ENCODE data around the gene S100A16. TPM values are rescaled to one million over a fixed set of nuclear protein-coding genes. Genes with fewer than 3 reads are reported as not detected.

Gene S100A16
- total RNA-seq, 1 experiment from 2014 or later: 14.6 TPM

- no peaks in the 10 kb centered on the region for H3K9me3 Mint-ChIP-seq
- peaks cover 1% of the 10 kb centered on the region; the same call in 1 of the 2 replicates for H3K27me3 Mint-ChIP-seq (ENCODE audit: low read depth)
- DNase-seq (ENCODE audit: low spot score) (no peak), ATAC-seq (no peak)
- ChIA-PET POLR2A (interaction anchor here (0.6 to 2.4 kb wide), 3 partner anchors 10 to 25 kb away, joined by 3 to 11 read pairs (median 3); partner anchors contain the start of gene CHTOP), CTCF (interaction anchor here (0.7 to 1.4 kb wide), 4 partner anchors 32 to 311 kb away, joined by 3 to 6 read pairs (median 5); partner anchors contain the start of genes PGLYRP4 and S100A13)
- TF ChIP-seq ZNF263 (CRISPR knock-in tag; IDR thresholded peaks at IDR 0.05; ENCODE audit: low read depth): no peak
- TF ChIP-seq CBFB (CRISPR knock-in tag; IDR thresholded peaks at IDR 0.05; ENCODE audit: low read depth): no peak
- TF ChIP-seq JAZF1 (CRISPR knock-in tag; IDR thresholded peaks at IDR 0.05): no peak
- TF ChIP-seq, protein P1, sequence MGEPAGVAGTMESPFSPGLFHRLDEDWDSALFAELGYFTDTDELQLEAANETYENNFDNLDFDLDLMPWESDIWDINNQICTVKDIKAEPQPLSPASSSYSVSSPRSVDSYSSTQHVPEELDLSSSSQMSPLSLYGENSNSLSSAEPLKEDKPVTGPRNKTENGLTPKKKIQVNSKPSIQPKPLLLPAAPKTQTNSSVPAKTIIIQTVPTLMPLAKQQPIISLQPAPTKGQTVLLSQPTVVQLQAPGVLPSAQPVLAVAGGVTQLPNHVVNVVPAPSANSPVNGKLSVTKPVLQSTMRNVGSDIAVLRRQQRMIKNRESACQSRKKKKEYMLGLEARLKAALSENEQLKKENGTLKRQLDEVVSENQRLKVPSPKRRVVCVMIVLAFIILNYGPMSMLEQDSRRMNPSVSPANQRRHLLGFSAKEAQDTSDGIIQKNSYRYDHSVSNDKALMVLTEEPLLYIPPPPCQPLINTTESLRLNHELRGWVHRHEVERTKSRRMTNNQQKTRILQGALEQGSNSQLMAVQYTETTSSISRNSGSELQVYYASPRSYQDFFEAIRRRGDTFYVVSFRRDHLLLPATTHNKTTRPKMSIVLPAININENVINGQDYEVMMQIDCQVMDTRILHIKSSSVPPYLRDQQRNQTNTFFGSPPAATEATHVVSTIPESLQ (CRISPR knock-in tag; IDR thresholded peaks at IDR 0.05): no peak
- H3K4me3 Mint-ChIP-seq: peak overlapping the region; percentile 92
- peaks cover 39% of the 10 kb centered on the region for H3K36me3 Mint-ChIP-seq
- H3K4me1 Mint-ChIP-seq: peaks cover 8% of the 10 kb centered on the region
- H3K27ac Mint-ChIP-seq: peak overlapping the region; percentile 88
Measured at GRCh38 chr1:153659175-153659534, 46.2 kb upstream of the S100A16 start.

DNA sequence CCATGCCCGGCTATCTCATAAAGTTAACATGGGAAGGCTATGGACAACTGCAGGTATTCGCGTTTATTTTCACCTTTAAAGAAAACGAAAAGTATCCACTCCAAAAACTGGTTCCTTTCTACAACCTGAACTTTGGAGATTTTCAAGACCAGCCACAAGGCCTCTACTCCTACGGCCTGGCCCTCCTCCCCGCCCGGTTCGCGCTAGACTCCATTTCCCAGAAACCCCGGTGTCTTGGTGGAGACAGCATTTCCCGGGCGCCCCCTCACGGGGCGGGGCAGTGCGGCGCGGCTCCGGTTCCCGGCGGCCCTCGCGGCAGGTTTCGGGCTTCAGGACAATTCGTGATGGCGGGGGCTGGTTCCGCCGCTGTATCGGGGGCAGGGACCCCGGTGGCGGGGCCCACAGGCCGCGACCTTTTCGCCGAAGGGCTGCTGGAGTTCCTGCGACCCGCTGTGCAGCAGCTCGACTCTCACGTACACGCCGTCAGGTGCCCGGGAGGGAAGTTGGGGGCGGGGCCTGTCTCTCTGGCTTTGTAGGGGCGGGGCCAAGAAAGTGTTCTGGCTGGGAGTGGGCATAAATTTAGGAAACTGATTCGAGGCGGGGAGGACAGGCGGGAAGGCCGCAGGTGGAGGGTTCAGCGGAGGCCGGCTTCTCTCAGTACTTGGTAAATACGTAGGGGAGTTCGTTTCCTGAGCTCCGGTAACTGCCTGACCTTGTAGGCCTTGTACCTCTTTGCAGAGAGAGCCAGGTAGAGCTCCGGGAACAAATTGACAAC lies 45.6 kb upstream of the S100A16 start, which contains the start of gene SNAPIN:
TSS of gene SNAPIN (plus strand) at position 304 of the 775 bp plus-strand sequence. CDS start at position 345, 41 bp downstream.
- Mint-ChIP-seq H3K4me1 (peaks cover 8% of the 10 kb centered on the region), H3K36me3 (peaks cover 34% of the 10 kb centered on the region), H3K27ac (peak within 1 kb of the TSS; percentile 88), H3K27me3 (ENCODE audit: low read depth) (peaks cover 2% of the 10 kb centered on the region; the same call in 1 of the 2 replicates), H3K9me3 (no peaks in the 10 kb centered on the region), H3K4me3 (peak within 1 kb of the TSS; percentile 92)
- TF ChIP-seq FOXK1 (CRISPR knock-in tag; IDR thresholded peaks at IDR 0.05): peak; percentile 21; the same call in 1 of the 2 replicates
- TF ChIP-seq SP1 (CRISPR knock-in tag; conservative IDR thresholded peaks at IDR 0.05): peak; percentile 78
- TF ChIP-seq USF2 (CRISPR knock-in tag; IDR thresholded peaks at IDR 0.05): peak; percentile 38; the same call in 1 of the 2 replicates
- no peak for TF ChIP-seq JAZF1 (CRISPR knock-in tag; IDR thresholded peaks at IDR 0.05)
- no peak for TF ChIP-seq MLX (CRISPR knock-in tag; IDR thresholded peaks at IDR 0.05)
- TF ChIP-seq E2F5 (CRISPR knock-in tag; IDR thresholded peaks at IDR 0.05): peak; percentile 84
- TF ChIP-seq, protein P2, sequence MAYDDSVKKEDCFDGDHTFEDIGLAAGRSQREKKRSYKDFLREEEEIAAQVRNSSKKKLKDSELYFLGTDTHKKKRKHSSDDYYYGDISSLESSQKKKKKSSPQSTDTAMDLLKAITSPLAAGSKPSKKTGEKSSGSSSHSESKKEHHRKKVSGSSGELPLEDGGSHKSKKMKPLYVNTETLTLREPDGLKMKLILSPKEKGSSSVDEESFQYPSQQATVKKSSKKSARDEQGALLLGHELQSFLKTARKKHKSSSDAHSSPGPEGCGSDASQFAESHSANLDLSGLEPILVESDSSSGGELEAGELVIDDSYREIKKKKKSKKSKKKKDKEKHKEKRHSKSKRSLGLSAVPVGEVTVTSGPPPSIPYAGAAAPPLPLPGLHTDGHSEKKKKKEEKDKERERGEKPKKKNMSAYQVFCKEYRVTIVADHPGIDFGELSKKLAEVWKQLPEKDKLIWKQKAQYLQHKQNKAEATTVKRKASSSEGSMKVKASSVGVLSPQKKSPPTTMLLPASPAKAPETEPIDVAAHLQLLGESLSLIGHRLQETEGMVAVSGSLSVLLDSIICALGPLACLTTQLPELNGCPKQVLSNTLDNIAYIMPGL (CRISPR knock-in tag; IDR thresholded peaks at IDR 0.05): 0 out of 2 replicates have a peak, but pooled peaks have one; percentile 45
- DNase-seq (ENCODE audit: low spot score) (peak; percentile 92), ATAC-seq (peak; percentile 94)
- ChIA-PET POLR2A (interaction anchor here (0.6 to 2.4 kb wide), 3 partner anchors 9 to 25 kb away, joined by 3 to 11 read pairs (median 3); partner anchors contain the start of gene CHTOP), CTCF (interaction anchor here (0.6 to 1.4 kb wide), 5 partner anchors 31 to 310 kb away, joined by 3 to 6 read pairs (median 5); partner anchors contain the start of genes PGLYRP4 and S100A13)

DNA sequence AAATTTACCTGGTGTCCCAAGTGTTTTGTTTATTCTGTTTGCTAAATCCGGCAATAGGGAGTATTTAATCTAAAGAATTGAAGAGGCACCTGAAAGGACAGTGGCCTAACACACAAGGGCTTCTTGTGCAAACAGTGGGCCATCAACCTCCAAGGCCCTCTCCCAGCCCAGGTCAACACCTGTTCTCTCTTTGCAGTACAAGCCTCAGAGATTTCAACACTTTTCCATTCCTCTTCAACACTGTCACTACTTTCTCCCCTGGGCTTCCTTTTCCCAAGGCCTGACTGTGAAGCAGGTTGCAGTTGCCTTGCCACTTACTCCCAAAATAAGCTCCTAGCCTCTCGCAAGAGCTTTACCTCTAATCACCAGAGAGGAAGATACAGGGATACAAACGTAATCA lies 42.4 kb upstream of the S100A16 start:
- DNase-seq (ENCODE audit: low spot score): no peak
- CTCF ChIA-PET: interaction anchor here (0.7 to 1.0 kb wide), 2 partner anchors 87 to 140 kb away, joined by 3 to 5 read pairs; no protein-coding TSS in a partner anchor
- Mint-ChIP-seq H3K27ac (no peak overlapping the region; the same call in 1 of the 2 replicates), H3K4me1 (peaks cover 8% of the 10 kb centered on the region), H3K36me3 (0 out of 2 replicates have a peak, but pooled peaks cover 5% of the 10 kb centered on the region), H3K4me3 (no peak overlapping the region), H3K9me3 (no peaks in the 10 kb centered on the region), H3K27me3 (ENCODE audit: low read depth) (peaks cover 2% of the 10 kb centered on the region; the same call in 1 of the 2 replicates)
- no peak for ATAC-seq
- POLR2A ChIA-PET: no interaction called here
- TF ChIP-seq MAX (CRISPR knock-in tag; IDR thresholded peaks at IDR 0.05) (no peak), AR (CRISPR knock-in tag; IDR thresholded peaks at IDR 0.05) (no peak)
- TF ChIP-seq, protein P3, sequence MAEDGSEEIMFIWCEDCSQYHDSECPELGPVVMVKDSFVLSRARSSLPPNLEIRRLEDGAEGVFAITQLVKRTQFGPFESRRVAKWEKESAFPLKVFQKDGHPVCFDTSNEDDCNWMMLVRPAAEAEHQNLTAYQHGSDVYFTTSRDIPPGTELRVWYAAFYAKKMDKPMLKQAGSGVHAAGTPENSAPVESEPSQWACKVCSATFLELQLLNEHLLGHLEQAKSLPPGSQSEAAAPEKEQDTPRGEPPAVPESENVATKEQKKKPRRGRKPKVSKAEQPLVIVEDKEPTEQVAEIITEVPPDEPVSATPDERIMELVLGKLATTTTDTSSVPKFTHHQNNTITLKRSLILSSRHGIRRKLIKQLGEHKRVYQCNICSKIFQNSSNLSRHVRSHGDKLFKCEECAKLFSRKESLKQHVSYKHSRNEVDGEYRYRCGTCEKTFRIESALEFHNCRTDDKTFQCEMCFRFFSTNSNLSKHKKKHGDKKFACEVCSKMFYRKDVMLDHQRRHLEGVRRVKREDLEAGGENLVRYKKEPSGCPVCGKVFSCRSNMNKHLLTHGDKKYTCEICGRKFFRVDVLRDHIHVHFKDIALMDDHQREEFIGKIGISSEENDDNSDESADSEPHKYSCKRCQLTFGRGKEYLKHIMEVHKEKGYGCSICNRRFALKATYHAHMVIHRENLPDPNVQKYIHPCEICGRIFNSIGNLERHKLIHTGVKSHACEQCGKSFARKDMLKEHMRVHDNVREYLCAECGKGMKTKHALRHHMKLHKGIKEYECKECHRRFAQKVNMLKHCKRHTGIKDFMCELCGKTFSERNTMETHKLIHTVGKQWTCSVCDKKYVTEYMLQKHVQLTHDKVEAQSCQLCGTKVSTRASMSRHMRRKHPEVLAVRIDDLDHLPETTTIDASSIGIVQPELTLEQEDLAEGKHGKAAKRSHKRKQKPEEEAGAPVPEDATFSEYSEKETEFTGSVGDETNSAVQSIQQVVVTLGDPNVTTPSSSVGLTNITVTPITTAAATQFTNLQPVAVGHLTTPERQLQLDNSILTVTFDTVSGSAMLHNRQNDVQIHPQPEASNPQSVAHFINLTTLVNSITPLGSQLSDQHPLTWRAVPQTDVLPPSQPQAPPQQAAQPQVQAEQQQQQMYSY (CRISPR knock-in tag; IDR thresholded peaks at IDR 0.05): no peak

Data from WTC11 (cell line).